Gastroesophageal sphincter (tissue), 4 donors: ENCODE data around the gene CHST8. TPM values are rescaled to one million over a fixed set of nuclear protein-coding genes. Genes with fewer than 3 reads are reported as not detected.

Experiments
- ATAC-seq: fragments of 150-250 bp; one replicate; pipeline ENCODE4 v1.9.1; 2016; ENCODE audit warnings: mild to moderate bottlenecking, moderate library complexity
- H3K27ac ChIP-seq, 4 donors: fragments of 200-600 bp; sonication (generic) in 3 of 4; 1 replicate in 3 of 4; 2 replicates in 1 of 4; pipeline ENCODE4 v1.5.1; 2016 to 2019
- H3K27me3 ChIP-seq: fragments of 200-600 bp; sonication (generic); one replicate; pipeline ENCODE4 v1.5.1; 2019
- H3K36me3 ChIP-seq, 2 donors: fragments of 200-600 bp; sonication (generic); one replicate each; pipeline ENCODE4 v1.5.1; 2019; ENCODE audit warnings: control low read depth in 1 of 2
- H3K4me1 ChIP-seq, 3 donors: fragments of 200-600 bp; sonication (generic); 1 replicate in 2 of 3; 2 replicates in 1 of 3; pipeline ENCODE4 v1.5.1; 2016 to 2019; ENCODE audit warnings: control low read depth in 2 of 3
- H3K4me3 ChIP-seq, 2 donors: fragments of 200-600 bp; sonication (generic); one replicate each; pipeline ENCODE4 v1.5.1; 2019; ENCODE audit warnings: mild to moderate bottlenecking in 1 of 2, moderate library complexity in 1 of 2
- H3K9me3 ChIP-seq, 3 donors: fragments of 200-600 bp; sonication (generic); one replicate each; pipeline ENCODE4 v1.5.1; 2017 to 2019; ENCODE audit warnings: control low read depth in 2 of 3
- EP300 ChIP-seq: sonication (generic); formaldehyde crosslinking; IDR thresholded peaks from one replicate; pipeline ENCODE4 v1.6.1; 2017; ENCODE audit warnings: antibody characterized with exemption, mild to moderate bottlenecking
- POLR2A ChIP-seq, 2 donors: fragments of 450-650 bp; IDR thresholded peaks; one replicate each; pipeline ENCODE4 v1.6.1; 2017; ENCODE audit warnings: antibody characterized with exemption in 2 of 2, mild to moderate bottlenecking in 2 of 2, moderate library complexity in 1 of 2
- POLR2AphosphoS5 ChIP-seq: sonication (generic); formaldehyde crosslinking; IDR thresholded peaks from one replicate; pipeline ENCODE4 v1.6.1; 2017; ENCODE audit warnings: antibody characterized with exemption
- WGBS, 2 donors: methylation state at CpG; one replicate each; pipeline ENCODE4 v1.1.5; 2018; ENCODE audit warnings: low coverage in 1 of 2; 5-methylcytosine and 5-hydroxymethylcytosine counted together
- total RNA-seq, 4 donors: library from RNA; depleted of rRNA; stranded (reverse); fragments of >200 nt; gene quantifications; one replicate each; pipeline ENCODE4 v1.1.0, GENCODE V29; 2016
- TF ChIP-seq, protein P1 (sequence below), 4 experiments: fragments of 200-600 bp in 2 of 4; fragments of 450-650 bp in 2 of 4; sonication (generic) in 1 of 4; IDR thresholded peaks; one replicate each; pipeline ENCODE4 v1.5.1; 2017 to 2019; ENCODE audit warnings: antibody characterized with exemption in 4 of 4, mild to moderate bottlenecking in 2 of 4, moderate library complexity in 2 of 4

CHST8 gene
- total RNA-seq, 4 donors from 2014 or later = 0.16 to 0.66 (median 0.54) TPM; not detected in 1

DNA sequence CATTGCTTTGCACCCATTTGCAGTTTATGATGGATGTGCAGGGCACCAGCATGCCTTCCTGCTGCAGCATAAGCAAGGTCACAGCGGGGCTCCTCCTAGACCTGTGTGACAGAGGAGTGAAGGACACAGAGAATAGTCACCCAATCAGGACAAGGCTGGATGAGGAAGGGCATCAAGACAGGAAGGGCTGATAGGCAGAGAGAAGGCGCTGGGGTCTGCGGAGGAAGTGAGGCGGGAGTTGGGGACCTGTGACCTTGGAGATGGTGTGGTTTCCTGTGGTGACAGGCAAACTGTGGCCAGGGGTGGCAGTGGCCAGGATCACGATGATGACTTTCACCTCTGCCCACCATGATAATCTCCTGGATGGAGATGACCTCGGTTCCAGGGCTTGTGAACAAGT is 158.5 kb downstream of the CHST8 start:
- 42% methylated on average over 5 of the region's 6 CpGs; no CpG with 5 or more reads in 1 of the 2 donors for WGBS, 2 donors
- H3K27ac ChIP-seq = no peak overlapping the region
- H3K9me3 ChIP-seq = no peaks in the 10 kb centered on the region
- peaks cover 0 to 14% (median 0%) of the 10 kb centered on the region in 3 donors for H3K4me1 ChIP-seq
- no peak overlapping the region for H3K4me3 ChIP-seq
- TF ChIP-seq POLR2A (IDR thresholded peaks at IDR 0.05) = no peak
- H3K27me3 ChIP-seq = peaks cover 62% of the 10 kb centered on the region
- ATAC-seq = no peak
- H3K36me3 ChIP-seq = no peaks in the 10 kb centered on the region

DNA sequence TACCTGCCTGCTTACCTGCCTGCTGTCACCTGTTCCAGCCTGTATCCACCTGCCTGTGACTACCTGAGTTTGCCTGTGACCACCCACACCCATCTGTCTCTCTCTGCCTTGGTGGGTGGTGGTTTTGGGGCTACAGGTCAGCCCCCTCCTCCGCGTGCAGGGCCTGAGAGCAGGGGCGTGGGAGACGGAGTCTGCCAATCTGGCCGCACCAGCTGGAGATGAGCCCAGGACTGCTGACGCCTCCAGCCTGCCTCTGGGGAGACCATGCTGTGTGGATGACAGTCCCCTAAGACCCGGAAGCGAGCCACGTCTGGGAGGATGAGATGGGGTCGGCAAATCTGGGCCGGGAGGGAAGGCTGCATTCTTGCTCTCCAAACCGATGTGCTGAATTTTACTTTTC is 159.0 kb downstream of the CHST8 start:
- no peak for ATAC-seq
- WGBS, 2 donors = 7% methylated on average over 3 of the region's 12 CpGs; no CpG with 5 or more reads in 1 of the 2 donors
- no peak overlapping the region for H3K27ac ChIP-seq
- no peak for TF ChIP-seq EP300
- no peak for TF ChIP-seq POLR2AphosphoS5
- TF ChIP-seq POLR2A (IDR thresholded peaks at IDR 0.05) = no peak
- TF ChIP-seq, protein P1, sequence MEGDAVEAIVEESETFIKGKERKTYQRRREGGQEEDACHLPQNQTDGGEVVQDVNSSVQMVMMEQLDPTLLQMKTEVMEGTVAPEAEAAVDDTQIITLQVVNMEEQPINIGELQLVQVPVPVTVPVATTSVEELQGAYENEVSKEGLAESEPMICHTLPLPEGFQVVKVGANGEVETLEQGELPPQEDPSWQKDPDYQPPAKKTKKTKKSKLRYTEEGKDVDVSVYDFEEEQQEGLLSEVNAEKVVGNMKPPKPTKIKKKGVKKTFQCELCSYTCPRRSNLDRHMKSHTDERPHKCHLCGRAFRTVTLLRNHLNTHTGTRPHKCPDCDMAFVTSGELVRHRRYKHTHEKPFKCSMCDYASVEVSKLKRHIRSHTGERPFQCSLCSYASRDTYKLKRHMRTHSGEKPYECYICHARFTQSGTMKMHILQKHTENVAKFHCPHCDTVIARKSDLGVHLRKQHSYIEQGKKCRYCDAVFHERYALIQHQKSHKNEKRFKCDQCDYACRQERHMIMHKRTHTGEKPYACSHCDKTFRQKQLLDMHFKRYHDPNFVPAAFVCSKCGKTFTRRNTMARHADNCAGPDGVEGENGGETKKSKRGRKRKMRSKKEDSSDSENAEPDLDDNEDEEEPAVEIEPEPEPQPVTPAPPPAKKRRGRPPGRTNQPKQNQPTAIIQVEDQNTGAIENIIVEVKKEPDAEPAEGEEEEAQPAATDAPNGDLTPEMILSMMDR (IDR thresholded peaks at IDR 0.05) = no peak
- H3K27me3 ChIP-seq = peaks cover 65% of the 10 kb centered on the region
- peaks cover 0 to 14% (median 0%) of the 10 kb centered on the region in 3 donors for H3K4me1 ChIP-seq
- H3K9me3 ChIP-seq = no peaks in the 10 kb centered on the region
- no peaks in the 10 kb centered on the region for H3K36me3 ChIP-seq
- H3K4me3 ChIP-seq = no peak overlapping the region

DNA sequence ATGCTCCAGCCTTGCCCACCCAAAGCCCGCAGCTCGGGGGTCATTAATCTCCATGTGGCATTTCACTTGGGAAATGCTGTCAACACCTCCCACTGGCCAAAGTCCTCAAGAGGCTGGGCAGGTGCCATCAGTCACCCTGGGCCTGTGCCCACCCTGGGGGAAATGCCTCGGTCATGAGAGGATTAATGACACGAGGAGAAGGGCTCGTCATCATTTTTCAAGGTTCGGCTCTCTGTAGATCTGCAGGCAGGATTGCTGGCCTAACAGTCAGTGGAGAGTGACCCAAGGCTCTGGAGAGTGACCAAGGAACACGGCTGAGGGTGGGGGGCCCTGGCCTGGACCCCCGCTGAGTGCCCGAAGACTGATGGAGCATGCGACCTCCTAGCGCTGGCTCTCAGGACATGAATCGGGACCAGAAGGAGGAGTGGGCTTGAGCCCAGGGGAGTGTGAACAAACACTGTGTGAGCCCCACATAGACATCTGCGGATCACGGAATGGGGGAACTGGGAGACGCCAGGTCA is 159.7 kb downstream of the CHST8 start:
- H3K4me3 ChIP-seq = no peak overlapping the region
- no peak for ATAC-seq
- TF ChIP-seq POLR2AphosphoS5 = no peak
- TF ChIP-seq, protein P1 (IDR thresholded peaks at IDR 0.05) = no peak
- no peak for TF ChIP-seq EP300
- TF ChIP-seq POLR2A (IDR thresholded peaks at IDR 0.05) = no peak
- no peaks in the 10 kb centered on the region for H3K9me3 ChIP-seq
- H3K27me3 ChIP-seq = peaks cover 62% of the 10 kb centered on the region
- peaks cover 0 to 14% (median 0%) of the 10 kb centered on the region in 3 donors for H3K4me1 ChIP-seq
- WGBS, 2 donors = 37 to 40% methylated on average over 1 to 2 of the region's 15 CpGs
- no peaks in the 10 kb centered on the region for H3K36me3 ChIP-seq
- H3K27ac ChIP-seq = no peak overlapping the region

DNA sequence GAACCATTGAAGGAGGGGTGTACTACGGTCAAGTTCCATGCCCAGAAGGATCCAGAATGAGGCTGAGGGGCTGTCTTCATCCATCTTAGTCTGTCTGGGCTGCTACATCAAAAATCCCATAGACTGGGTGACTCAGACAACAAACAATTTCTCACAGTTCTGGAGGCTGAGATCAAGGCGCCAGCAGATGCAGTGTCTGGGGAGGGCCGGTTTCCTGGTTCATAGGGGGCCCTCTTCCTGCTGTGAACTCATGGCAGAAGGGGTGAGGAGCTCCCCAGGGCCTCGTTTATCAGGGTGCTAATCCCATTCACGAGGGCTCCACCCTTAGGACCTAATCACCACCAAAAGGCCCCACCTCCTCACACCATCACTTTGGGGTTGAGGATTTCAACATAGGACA is 160.2 kb downstream of the CHST8 start:
- peaks cover 62% of the 10 kb centered on the region for H3K27me3 ChIP-seq
- H3K27ac ChIP-seq = no peak overlapping the region
- no peak for TF ChIP-seq POLR2A (IDR thresholded peaks at IDR 0.05)
- TF ChIP-seq, protein P1 (IDR thresholded peaks at IDR 0.05) = no peak
- no peak for TF ChIP-seq EP300
- TF ChIP-seq POLR2AphosphoS5 = no peak

DNA sequence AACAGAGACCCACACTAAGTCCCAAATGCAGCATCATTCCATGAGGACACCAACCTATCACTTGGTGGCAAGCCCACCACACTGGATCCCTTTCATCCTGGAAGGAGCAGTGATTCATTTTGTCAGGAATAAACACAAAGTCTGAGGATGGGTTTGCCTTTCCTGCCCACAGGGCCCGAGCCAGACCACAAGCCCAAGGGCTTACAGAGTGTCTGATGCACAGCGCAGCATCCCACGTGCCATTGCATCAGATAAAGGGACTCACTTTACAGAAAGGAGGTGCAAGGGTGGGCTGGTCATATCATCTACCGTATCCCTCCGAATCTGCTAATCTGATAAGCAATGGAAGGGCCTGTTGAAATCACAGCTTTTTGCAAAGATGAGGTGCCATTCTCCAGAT is 162.7 kb downstream of the CHST8 start:
- Histone ChIP-seq H3K27me3 (peaks cover 45% of the 10 kb centered on the region), H3K27ac (no peak overlapping the region), H3K9me3 (no peaks in the 10 kb centered on the region), H3K4me1 (no peaks in the 10 kb centered on the region), H3K4me3 (no peak overlapping the region), H3K36me3 (no peaks in the 10 kb centered on the region)
- no peak for ATAC-seq
- no peak for TF ChIP-seq POLR2AphosphoS5
- TF ChIP-seq, protein P1 (IDR thresholded peaks at IDR 0.05) = no peak
- WGBS, 2 donors = 83 to 86% methylated on average over 2 to 3 of the region's 5 CpGs

More for the DNA sequence above, 160.2 kb downstream of the CHST8 start:
- peaks cover 0 to 14% (median 0%) of the 10 kb centered on the region in 3 donors for H3K4me1 ChIP-seq
- H3K36me3 ChIP-seq = no peaks in the 10 kb centered on the region
- WGBS, 2 donors = 86% methylated on average over 1 of the region's 5 CpGs; no CpG with 5 or more reads in 1 of the 2 donors
- ATAC-seq = no peak
- no peak overlapping the region for H3K4me3 ChIP-seq
- H3K9me3 ChIP-seq = no peaks in the 10 kb centered on the region
